Lung (tissue), 12 donors: ENCODE results near the gene STON1. TPM values are rescaled to one million over a fixed set of nuclear protein-coding genes. Genes with fewer than 3 reads are reported as not detected.

ENCODE experiments used
- ATAC-seq: fragments of 200-7000 bp; cut with Tn5 transposase; one replicate; pipeline ENCODE4 v1.9.1; 2020; ENCODE audit warnings: moderate number of reproducible peaks; ENCODE audit not compliant: insufficient read depth, low FRiP score
- DNase-seq, 3 donors: peaks; one replicate each; pipeline ENCODE4 v3.0.0-alpha.2; 2013 to 2017
- H3K27ac ChIP-seq, 2 donors: one replicate each; pipeline ENCODE4 v1.5.1; 2013; ENCODE audit warnings: mild to moderate bottlenecking in 2 of 2, moderate library complexity in 2 of 2, control low read depth in 1 of 2, inconsistent platforms in 1 of 2, low read depth in 1 of 2, low read length in 1 of 2
- H3K27me3 ChIP-seq, 3 donors: one replicate each; pipeline ENCODE4 v1.5.1; 2013; ENCODE audit warnings: low read length in 2 of 3; ENCODE audit not compliant: control insufficient read depth in 3 of 3, insufficient read depth in 3 of 3
- H3K36me3 ChIP-seq, 4 donors: one replicate each; pipeline ENCODE4 v1.5.1; 2013; ENCODE audit warnings: low read length in 4 of 4, mild to moderate bottlenecking in 1 of 4, moderate library complexity in 1 of 4; ENCODE audit not compliant: control insufficient read depth in 4 of 4, insufficient read depth in 4 of 4
- H3K4me1 ChIP-seq, 5 donors: one replicate each; pipeline ENCODE4 v1.5.1; 2013; ENCODE audit warnings: low read length in 5 of 5, mild to moderate bottlenecking in 2 of 5, moderate library complexity in 1 of 5; ENCODE audit not compliant: control insufficient read depth in 5 of 5, insufficient read depth in 5 of 5
- H3K4me3 ChIP-seq: one replicate; pipeline ENCODE4 v1.5.1; 2013; ENCODE audit warnings: mild to moderate bottlenecking, control low read depth, moderate library complexity
- H3K9ac ChIP-seq, 2 donors: one replicate each; pipeline ENCODE4 v1.5.1; 2013; ENCODE audit warnings: low read length in 2 of 2, control low read depth in 1 of 2; ENCODE audit not compliant: insufficient read depth in 1 of 2
- H3K9me3 ChIP-seq, 4 donors: one replicate each; pipeline ENCODE4 v1.5.1; 2013; ENCODE audit warnings: low read length in 3 of 4, mild to moderate bottlenecking in 1 of 4, moderate library complexity in 1 of 4; ENCODE audit not compliant: control insufficient read depth in 4 of 4, insufficient read depth in 3 of 4
- CTCF ChIP-seq: IDR thresholded peaks from 2 replicates; pipeline ENCODE4 v1.5.1; 2012; ENCODE audit warnings: mild to moderate bottlenecking; ENCODE audit errors: control extremely low read depth, extremely low read depth
- WGBS, 2 donors: extraction: QIAGEN DNeasy Blood & Tissue Kit; methylation state at CpG; one replicate each; pipeline ENCODE4 v1.1.7; 2013; 5-methylcytosine and 5-hydroxymethylcytosine counted together
- polyA plus RNA-seq, 2 donors: library from polyadenylated mRNA; stranded (reverse); fragments of 200-250 nt; gene quantifications; one replicate each; pipeline ENCODE4 v1.2.1, GENCODE V29; 2013
- total RNA-seq, 2 donors: library from RNA; depleted of rRNA in 1 of 2; stranded (reverse); fragments of >200 nt in 1 of 2; gene quantifications; one replicate each; pipeline ENCODE4 v1.2.1, GENCODE V29; 2014 to 2021
- donor health status: control.
- donor health status: control.
- donor health status: Bipolar disorder and iron deficiency.
- donor health status: healthy.
- donor health status: DM: yes; HTN: yes; CAD: no.

STON1 gene
- total and polyA plus RNA-seq, 4 donors: 3.8 to 35.2 (median 10.5) TPM

GRCh38 chr2:48482769-48483168 is 47.2 kb upstream of the STON1 start:
- H3K36me3 ChIP-seq: peaks cover 4 to 18% (median 11%) of the 10 kb centered on the region in 4 donors
- DNase-seq: peak in 1 of 3 donors; percentile 73

GRCh38 chr2:48483506-48483905 is 46.4 kb upstream of the STON1 start:
- Histone ChIP-seq H3K4me3 (no peak overlapping the region), H3K36me3 (peaks cover 6 to 15% (median 11%) of the 10 kb centered on the region in 4 donors), H3K27me3 (no peaks in the 10 kb centered on the region), H3K9me3 (no peaks in the 10 kb centered on the region), H3K9ac (peak overlapping the region in 1 of 2 donors; percentile 28), H3K27ac (no peak overlapping the region), H3K4me1 (peaks cover 0 to 32% (median 25%) of the 10 kb centered on the region in 5 donors)
- no peak for TF ChIP-seq CTCF
- no peak for ATAC-seq
- WGBS, 2 donors: 90 to 95% methylated on average over 4 of the region's 4 CpGs
- peak in 1 of 3 donors; percentile 9 for DNase-seq

More at GRCh38 chr2:48482769-48483168, 47.2 kb upstream of the STON1 start:
- H3K27ac ChIP-seq: no peak overlapping the region
- peaks cover 0 to 32% (median 25%) of the 10 kb centered on the region in 5 donors for H3K4me1 ChIP-seq
- H3K27me3 ChIP-seq: no peaks in the 10 kb centered on the region
- no peak overlapping the region for H3K9ac ChIP-seq
- no peak for TF ChIP-seq CTCF
- H3K4me3 ChIP-seq: no peak overlapping the region
- no peaks in the 10 kb centered on the region for H3K9me3 ChIP-seq
- ATAC-seq: no peak
- 69 to 71% methylated on average over 5 of the region's 5 CpGs for WGBS, 2 donors

- H3K36me3 ChIP-seq: peaks cover 6 to 15% (median 11%) of the 10 kb centered on the region in 4 donors
- WGBS, 2 donors: 79 to 82% methylated on average over 6 of the region's 6 CpGs
Measured at GRCh38 chr2:48483916-48484315, 46.0 kb upstream of the STON1 start.

More at GRCh38 chr2:48483916-48484315, 46.0 kb upstream of the STON1 start:
- TF ChIP-seq CTCF: no peak
- Histone ChIP-seq H3K4me1 (peaks cover 0 to 32% (median 25%) of the 10 kb centered on the region in 5 donors), H3K27me3 (no peaks in the 10 kb centered on the region), H3K4me3 (no peak overlapping the region), H3K9me3 (no peaks in the 10 kb centered on the region), H3K9ac (no peak overlapping the region), H3K27ac (no peak overlapping the region)
- DNase-seq: peak in 1 of 3 donors; percentile 13
- ATAC-seq: no peak
